Activated B cell treated with CpG ODN at 0.5 μM for 24 hours (primary cell): ENCODE measurements around the gene WWOX. TPM values are rescaled to one million over a fixed set of nuclear protein-coding genes. Genes with fewer than 3 reads are reported as not detected.

ENCODE experiments used
- ATAC-seq: fragments of 200-7000 bp; cut with Tn5 transposase; one replicate; pipeline ENCODE4 v1.10.0; 2021; ENCODE audit warnings: low read depth, mild to moderate bottlenecking, moderate library complexity
- CTCF ChIA-PET: fragments of 350-600 bp; sonication (Branson Sonifier 250); formaldehyde crosslinking; loops from one replicate; lab custom pipeline; 2021; ENCODE audit warnings: antibody characterized with exemption; lab: Charles Lee
- POLR2A ChIA-PET: fragments of 350-600 bp; sonication (Branson Sonifier 250); formaldehyde crosslinking; loops from one replicate; lab custom pipeline; 2021; ENCODE audit warnings: antibody characterized with exemption; lab: Charles Lee
- DNase-seq: peaks from one replicate; pipeline ENCODE4 v3.0.0; 2022
- H3K27ac Mint-ChIP-seq: one replicate; pipeline ENCODE4 v1.8.0; 2020; ENCODE audit warnings: mixed read lengths
- H3K27me3 Mint-ChIP-seq: one replicate; pipeline ENCODE4 v1.8.0; 2021; ENCODE audit warnings: mixed read lengths
- H3K36me3 Mint-ChIP-seq: one replicate; pipeline ENCODE4 v1.8.0; 2021; ENCODE audit warnings: low read depth, mixed read lengths
- H3K4me1 Mint-ChIP-seq: one replicate; pipeline ENCODE4 v1.8.0; 2021; ENCODE audit warnings: mixed read lengths
- H3K4me3 Mint-ChIP-seq: one replicate; pipeline ENCODE4 v1.8.0; 2020; ENCODE audit warnings: mild to moderate bottlenecking, mixed read lengths
- H3K9me3 Mint-ChIP-seq: one replicate; pipeline ENCODE4 v1.8.0; 2020; ENCODE audit warnings: mixed read lengths
- intact Hi-C: fragments of 100-400 bp; cut with micrococcal nuclease; formaldehyde crosslinking; loops from one replicate; pipeline ENCODE4 v1.15.1; 2024
- total RNA-seq: library from RNA; stranded (reverse); gene quantifications from 2 replicates; pipeline ENCODE4 v1.2.3, GENCODE V29; 2022
- TF ChIP-seq, protein P1 (sequence below): fragments of 200-600 bp; IDR thresholded peaks from one replicate; pipeline ENCODE4 v1.8.0; 2022; ENCODE audit warnings: antibody characterized with exemption, mild to moderate bottlenecking

Gene WWOX
- total RNA-seq, 1 donor from 2014 or later, result 22.6 TPM

DNA sequence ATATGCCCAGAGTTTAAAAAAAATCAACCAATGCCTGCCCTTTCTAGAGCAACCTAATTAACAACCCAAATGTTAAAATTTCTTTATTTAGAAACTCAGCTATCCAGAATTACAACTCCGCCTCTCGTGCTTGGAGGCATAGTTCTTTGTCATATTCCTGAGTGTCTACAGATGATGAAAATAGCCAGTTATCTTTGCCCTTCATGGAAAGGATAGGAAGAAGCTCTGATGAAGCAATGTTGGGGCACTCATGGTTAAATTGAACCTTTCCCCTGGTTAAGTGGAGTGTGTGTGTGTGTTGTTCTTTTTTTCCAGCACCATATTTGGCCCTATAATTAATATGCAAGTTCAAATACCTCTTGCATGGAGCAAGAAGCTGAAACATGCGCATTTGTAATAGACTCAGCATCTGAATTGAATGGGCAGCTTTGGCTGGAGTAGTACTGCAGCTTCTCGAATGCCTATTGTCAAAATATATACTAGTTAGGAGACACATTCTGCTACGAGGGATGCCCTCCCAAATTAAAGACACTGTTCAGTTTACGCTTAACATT is 506.2 kb downstream of the WWOX start:
- Mint-ChIP-seq H3K27me3 (no peaks in the 10 kb centered on the region), H3K4me3 (no peak overlapping the region), H3K9me3 (no peaks in the 10 kb centered on the region), H3K36me3 (no peaks in the 10 kb centered on the region), H3K27ac (no peak overlapping the region), H3K4me1 (peaks cover 1% of the 10 kb centered on the region)
- intact Hi-C loops, result no loop called here
- no peak for DNase-seq
- ATAC-seq, result no peak
- ChIA-PET POLR2A (no interaction called here), CTCF (no interaction called here)
- TF ChIP-seq, protein P1, sequence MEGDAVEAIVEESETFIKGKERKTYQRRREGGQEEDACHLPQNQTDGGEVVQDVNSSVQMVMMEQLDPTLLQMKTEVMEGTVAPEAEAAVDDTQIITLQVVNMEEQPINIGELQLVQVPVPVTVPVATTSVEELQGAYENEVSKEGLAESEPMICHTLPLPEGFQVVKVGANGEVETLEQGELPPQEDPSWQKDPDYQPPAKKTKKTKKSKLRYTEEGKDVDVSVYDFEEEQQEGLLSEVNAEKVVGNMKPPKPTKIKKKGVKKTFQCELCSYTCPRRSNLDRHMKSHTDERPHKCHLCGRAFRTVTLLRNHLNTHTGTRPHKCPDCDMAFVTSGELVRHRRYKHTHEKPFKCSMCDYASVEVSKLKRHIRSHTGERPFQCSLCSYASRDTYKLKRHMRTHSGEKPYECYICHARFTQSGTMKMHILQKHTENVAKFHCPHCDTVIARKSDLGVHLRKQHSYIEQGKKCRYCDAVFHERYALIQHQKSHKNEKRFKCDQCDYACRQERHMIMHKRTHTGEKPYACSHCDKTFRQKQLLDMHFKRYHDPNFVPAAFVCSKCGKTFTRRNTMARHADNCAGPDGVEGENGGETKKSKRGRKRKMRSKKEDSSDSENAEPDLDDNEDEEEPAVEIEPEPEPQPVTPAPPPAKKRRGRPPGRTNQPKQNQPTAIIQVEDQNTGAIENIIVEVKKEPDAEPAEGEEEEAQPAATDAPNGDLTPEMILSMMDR, result no peak

DNA sequence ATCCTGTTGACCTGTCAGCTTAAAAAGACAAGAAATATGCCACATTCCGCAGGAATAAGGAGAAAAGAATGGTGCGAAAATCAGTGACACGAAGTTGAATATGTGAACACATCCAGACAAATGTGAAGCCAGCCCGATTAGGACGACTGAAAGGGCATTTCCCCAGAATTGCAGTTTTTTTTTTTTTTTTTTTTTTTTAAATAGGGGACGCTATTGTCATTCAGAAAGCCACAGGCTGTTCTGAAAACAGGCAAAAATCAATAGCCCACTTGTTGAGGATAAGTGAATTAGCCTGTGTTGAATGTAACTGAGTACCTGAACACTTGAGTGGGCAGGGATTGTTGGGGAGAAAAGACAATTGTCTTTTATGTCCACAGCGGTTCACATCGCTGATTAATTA is 507.1 kb downstream of the WWOX start:
- intact Hi-C loops, result no loop called here
- Mint-ChIP-seq H3K27me3 (no peaks in the 10 kb centered on the region), H3K36me3 (no peaks in the 10 kb centered on the region), H3K27ac (no peak overlapping the region), H3K9me3 (no peaks in the 10 kb centered on the region), H3K4me3 (no peak overlapping the region), H3K4me1 (peaks cover 1% of the 10 kb centered on the region)
- ATAC-seq, result no peak
- CTCF ChIA-PET, result no interaction called here
- POLR2A ChIA-PET, result no interaction called here
- TF ChIP-seq, protein P1, result no peak
- DNase-seq, result no peak

DNA sequence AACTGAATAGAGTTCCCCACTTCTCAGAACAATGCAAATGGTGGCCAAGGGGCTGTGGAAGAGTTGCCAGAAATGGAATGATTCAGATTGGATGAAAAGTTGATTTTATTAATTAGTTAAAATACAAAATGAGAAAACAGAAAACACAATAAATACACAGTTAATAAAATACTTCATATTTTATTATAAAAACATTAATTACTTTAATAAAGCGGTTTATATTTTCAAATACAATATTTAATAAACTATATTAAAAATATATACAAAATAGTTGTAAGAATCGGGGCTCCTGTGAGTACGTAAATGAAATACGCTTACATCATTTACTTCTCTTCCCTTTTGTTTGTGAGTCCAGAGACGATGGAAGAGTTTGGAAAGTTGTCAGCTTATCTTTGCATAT is 507.6 kb downstream of the WWOX start:
- Mint-ChIP-seq H3K27ac (no peak overlapping the region), H3K9me3 (no peaks in the 10 kb centered on the region), H3K27me3 (no peaks in the 10 kb centered on the region), H3K36me3 (no peaks in the 10 kb centered on the region), H3K4me1 (peaks cover 1% of the 10 kb centered on the region), H3K4me3 (no peak overlapping the region)
- TF ChIP-seq, protein P1, result no peak
- no peak for DNase-seq
- ChIA-PET CTCF (no interaction called here), POLR2A (no interaction called here)
- intact Hi-C loops, result no loop called here
- ATAC-seq, result no peak

DNA sequence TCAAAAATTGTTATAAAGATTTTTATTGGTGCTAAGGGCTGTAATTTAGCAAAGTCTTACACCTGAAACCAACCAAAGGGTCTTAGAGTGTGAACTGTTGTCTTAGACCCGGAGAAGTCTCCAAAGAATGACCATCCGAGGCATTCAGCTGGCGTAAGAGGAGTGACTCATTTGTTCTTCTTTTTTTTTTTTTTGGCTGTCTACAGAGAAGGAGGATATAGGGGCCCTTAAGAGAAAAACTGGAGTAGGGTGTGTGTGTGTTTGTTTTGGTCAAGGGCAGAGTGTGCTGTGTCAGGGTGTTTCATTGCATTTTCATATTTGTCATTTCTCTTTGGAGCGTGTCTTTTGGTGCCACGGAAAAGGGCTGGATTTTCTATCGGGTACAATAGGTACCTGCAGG is 508.0 kb downstream of the WWOX start:
- DNase-seq (no peak), ATAC-seq (no peak)
- Mint-ChIP-seq H3K4me3 (no peak overlapping the region), H3K27me3 (no peaks in the 10 kb centered on the region), H3K4me1 (peaks cover 1% of the 10 kb centered on the region), H3K27ac (no peak overlapping the region), H3K36me3 (no peaks in the 10 kb centered on the region), H3K9me3 (no peaks in the 10 kb centered on the region)
- TF ChIP-seq, protein P1, result no peak
- POLR2A ChIA-PET, result no interaction called here
- intact Hi-C loops, result no loop called here
- CTCF ChIA-PET, result no interaction called here

DNA sequence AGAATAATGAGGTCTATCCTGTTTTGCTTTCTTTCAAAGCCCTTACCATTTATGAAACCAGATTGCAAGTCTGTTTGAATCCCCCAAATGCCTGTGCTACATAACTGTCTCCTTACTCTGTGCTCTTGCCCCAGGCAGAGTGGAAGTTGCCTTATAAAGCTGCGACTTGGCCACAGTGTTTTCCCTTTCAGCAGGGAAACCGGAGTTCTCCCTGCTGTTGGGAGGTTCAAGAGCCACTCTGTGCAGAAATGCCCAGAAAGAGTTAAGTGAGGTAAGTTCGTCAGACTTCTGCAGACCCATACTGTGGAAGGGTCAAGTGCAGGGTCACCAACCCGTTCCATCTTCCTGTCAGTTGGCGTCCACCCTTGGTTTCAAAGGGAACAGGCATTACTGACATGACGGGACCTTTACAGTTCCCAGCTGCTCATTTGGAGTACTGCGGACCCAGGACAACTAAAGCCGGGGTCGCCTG is 508.9 kb downstream of the WWOX start:
- POLR2A ChIA-PET, result no interaction called here

More for the DNA sequence above, 508.9 kb downstream of the WWOX start:
- no peak for ATAC-seq
- H3K9me3 Mint-ChIP-seq, result no peaks in the 10 kb centered on the region
- intact Hi-C loops, result no loop called here
- CTCF ChIA-PET, result no interaction called here
- H3K4me3 Mint-ChIP-seq, result no peak overlapping the region
- H3K4me1 Mint-ChIP-seq, result peaks cover 1% of the 10 kb centered on the region
- no peak for DNase-seq
- H3K27me3 Mint-ChIP-seq, result no peaks in the 10 kb centered on the region
- H3K27ac Mint-ChIP-seq, result no peak overlapping the region
- H3K36me3 Mint-ChIP-seq, result no peaks in the 10 kb centered on the region
- TF ChIP-seq, protein P1, result no peak
